22Rv1 (cell line): ENCODE results near the gene BRF1.

Experiments
- ZFX ChIP-seq: fragments of 450-650 bp; IDR thresholded peaks from 2 replicates; pipeline ENCODE4 v1.6.1; 2017; ENCODE audit warnings: antibody characterized with exemption, borderline replicate concordance
- TF ChIP-seq, protein P1 (sequence below): fragments of 450-650 bp; IDR thresholded peaks from 2 replicates; pipeline ENCODE4 v1.5.1; 2017; ENCODE audit warnings: mild to moderate bottlenecking

DNA sequence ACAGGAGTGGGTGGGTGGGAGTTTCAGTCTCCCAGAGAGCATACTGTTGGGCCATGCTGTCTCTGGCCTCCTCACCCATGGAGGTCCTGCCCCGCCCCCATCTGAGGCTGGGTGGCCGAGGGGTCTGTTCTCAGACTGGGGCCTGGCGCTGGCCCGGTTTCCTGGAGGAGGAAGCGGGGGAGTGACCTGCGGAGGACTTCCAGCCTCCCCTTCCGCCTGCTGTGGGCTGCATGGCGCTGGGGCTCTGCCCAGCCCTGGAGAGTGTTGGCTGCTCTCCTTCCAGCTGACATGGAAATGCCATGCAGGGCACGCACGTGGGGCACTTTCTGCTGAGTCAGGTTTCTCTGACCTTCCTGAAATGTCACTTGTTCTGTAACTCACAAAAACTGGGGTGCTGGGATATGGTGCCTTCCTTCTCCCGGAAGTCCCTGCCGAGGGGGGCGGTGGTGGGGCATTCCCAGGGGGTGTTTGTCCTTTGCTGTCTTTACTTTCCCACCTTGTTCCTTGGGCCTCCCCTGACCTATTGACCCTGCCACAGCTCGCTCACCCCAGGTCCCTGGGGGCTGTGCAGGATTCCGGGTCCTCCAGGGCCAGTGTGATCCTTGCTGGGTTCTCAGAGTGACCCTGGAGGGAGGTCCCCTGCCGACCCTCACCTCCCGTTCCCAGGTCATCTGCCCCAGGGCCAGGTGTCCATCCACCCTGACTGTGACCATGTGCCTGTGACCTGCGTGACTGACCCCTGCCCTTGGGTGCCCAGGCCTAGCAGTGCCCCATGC is 37.4 kb upstream of the BRF1 start:
- TF ChIP-seq, protein P1, sequence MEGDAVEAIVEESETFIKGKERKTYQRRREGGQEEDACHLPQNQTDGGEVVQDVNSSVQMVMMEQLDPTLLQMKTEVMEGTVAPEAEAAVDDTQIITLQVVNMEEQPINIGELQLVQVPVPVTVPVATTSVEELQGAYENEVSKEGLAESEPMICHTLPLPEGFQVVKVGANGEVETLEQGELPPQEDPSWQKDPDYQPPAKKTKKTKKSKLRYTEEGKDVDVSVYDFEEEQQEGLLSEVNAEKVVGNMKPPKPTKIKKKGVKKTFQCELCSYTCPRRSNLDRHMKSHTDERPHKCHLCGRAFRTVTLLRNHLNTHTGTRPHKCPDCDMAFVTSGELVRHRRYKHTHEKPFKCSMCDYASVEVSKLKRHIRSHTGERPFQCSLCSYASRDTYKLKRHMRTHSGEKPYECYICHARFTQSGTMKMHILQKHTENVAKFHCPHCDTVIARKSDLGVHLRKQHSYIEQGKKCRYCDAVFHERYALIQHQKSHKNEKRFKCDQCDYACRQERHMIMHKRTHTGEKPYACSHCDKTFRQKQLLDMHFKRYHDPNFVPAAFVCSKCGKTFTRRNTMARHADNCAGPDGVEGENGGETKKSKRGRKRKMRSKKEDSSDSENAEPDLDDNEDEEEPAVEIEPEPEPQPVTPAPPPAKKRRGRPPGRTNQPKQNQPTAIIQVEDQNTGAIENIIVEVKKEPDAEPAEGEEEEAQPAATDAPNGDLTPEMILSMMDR: no peak
- no peak for TF ChIP-seq ZFX
